GM19463 (cell line): ENCODE results near the gene CELA2A.
"Not testable (repeated sequence)": the region's sequence is repeated elsewhere in the genome, so short reads cannot be mapped to it uniquely, and the experiment has no call there.

ENCODE experiments used
- ATAC-seq: cut with Tn5 transposase; IDR thresholded peaks from one replicate; pipeline ENCODE4 v1.9.1; 2021; ENCODE audit warnings: mild to moderate bottlenecking, moderate library complexity; ENCODE audit not compliant: unreplicated experiment

Gene CELA2A

GRCh38 chr1:15466955-15467625 is 10.6 kb downstream of the CELA2A start:
- ATAC-seq, result not testable (repeated sequence)

DNA sequence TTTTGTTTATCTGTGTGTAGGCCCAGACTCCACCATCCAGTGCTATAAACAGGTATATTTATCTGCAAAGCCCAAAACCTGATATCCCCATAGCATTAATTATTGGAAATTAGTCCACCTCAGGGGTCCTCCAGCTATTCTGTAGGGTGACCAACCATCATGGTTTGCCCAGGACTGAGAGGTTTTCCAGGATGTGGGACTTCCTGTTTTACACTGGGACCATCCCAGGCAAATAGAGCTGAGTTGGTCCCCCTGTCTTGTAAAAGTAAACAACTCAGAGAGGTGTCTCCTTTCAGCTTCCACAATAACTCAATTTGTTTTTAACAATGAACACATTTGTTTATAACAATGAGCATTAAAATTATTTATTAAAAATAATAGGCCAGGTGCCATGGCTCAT is 11.6 kb downstream of the CELA2A start:
- no peak for ATAC-seq

DNA sequence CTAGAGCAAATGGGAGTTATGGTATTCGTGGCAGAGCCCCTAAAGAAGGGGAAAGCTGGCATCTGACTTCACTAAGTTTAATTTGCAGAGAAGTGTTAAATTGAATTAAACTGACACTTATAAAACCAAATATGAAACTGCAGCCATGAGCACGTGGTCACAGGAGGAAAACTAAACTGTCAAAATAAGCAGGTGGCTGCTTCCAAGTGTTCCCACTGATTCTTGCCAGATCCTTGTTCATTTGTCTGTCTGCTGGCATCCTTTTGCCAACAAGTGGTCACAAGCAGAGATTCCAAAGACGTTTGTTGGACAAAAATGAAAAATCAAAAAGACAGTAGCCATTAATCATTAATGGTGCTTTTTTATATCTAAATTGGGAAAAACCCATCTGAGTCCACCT is 12.8 kb downstream of the CELA2A start:
- no peak for ATAC-seq

DNA sequence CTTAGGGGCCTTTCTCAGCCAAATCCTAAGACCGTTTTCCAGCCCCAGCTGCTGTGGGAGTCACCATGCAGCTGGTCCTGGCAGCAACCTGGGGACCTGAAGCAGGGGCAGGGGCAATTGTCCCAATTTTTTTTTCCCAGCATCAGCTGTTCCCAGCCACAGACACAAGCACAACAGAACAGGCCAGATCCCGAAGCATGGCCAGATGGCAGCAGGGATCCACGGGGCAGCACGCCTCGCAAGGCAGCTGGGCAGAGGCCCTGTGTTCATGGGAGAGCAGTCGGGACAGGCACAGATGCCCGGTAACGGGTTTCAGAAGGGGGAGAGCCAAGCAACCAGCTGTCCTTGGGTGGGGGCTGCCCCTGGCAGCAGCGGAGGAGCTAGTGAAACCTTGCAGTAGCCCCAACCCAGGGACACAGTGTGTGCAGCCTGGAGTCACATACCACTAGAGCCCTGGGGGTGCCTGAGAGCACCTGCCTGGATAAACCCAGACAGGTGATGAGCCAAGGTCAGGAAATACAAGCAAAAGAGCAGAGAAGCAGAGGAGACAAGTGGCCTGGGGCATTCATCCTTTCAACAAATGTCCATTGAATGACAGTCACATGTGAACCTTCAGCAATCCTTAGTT is 13.4 kb downstream of the CELA2A start:
- ATAC-seq, result not testable (repeated sequence)

DNA sequence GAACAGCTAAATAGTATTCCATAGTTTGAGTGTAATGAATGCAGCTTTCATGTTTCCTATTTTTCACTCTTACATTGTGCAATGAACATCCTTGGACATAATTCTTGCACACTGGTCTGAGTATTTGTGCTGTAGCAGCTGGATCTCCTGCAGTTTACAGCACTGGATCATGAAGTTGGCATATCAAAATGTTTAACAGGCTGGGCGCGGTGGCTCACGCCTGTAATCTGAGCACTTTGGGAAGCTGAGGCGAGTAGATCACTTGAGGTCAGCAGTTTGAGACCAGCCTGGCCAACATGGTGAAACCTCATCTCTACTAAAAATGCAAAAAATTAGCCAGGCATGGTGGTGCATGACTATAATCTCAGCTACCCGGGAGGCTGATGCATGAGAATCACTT is 14.5 kb downstream of the CELA2A start:
- ATAC-seq, result not testable (repeated sequence)

DNA sequence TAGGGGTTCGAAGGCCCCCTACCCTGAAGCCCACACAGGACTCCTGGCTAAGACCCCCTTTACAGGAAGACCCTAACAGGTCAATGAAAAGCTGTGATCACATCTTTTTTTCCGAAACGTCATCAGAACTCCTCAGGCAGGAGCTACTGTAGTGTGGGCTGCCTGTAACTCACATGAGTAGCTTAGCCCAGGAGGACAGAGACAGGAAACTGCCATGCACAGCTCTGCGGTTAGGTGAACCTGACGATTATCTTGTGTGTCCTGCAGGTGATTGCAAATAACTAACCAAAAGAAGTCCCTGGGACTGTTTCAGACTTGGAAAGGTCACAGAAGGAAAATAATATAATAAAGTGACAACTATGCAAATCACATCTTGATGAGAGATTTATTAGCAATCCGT is 15.2 kb downstream of the CELA2A start:
- not testable (repeated sequence) for ATAC-seq

GRCh38 chr1:15472587-15472986 is 16.1 kb downstream of the CELA2A start:
- no peak for ATAC-seq

DNA sequence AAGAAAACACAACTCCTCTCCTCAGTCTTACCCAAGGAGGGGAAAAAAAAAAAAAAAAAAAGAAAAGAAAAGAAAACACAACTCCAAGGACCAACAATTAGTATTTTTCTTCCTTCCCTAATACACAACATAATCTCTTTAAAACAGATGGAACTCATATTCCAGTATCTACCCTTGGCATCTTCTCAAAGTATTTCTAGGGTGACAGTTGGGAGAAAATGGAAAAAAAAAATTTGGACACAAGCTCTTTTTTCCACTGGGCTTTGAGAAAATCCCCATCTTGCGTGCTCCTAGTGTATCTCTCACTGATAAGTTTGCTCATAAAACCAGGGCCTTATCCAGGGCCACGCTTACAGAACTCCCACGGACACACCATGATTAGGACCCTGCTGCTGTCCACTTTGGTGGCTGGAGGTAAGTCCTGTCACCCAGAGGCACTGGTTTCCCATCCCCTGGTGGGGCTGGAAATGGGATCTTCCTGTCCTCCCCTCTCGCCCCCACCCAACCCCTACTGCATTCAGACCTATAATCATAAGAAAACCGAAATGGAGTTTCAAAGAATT is 19.3 kb downstream of the CELA2A start, which contains the start of gene CELA2B:
Gene CELA2B (plus strand): TSS at position 353 of the 563 bp plus-strand sequence. CDS start 22 bp downstream, at position 375.
- no peak for ATAC-seq

DNA sequence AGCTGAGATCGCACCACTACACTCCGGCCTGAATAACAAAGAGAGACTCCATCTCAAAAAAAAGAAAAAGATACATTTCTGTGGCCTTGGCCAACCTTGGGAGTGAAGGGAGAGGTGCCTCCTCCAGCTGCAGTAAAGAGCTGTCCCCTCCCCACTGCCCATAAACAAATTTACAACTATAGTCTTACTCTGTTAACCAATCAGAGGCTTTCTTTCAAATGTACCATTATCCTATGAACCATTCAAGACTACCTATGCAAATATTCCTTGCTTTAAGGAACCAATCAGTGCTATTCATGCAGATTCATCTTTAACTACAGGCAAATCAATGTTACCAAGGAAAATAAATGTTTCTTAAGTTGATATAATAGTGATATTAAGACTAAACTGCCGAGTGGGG is 20.4 kb downstream of the CELA2A start:
- ATAC-seq, result no peak

DNA sequence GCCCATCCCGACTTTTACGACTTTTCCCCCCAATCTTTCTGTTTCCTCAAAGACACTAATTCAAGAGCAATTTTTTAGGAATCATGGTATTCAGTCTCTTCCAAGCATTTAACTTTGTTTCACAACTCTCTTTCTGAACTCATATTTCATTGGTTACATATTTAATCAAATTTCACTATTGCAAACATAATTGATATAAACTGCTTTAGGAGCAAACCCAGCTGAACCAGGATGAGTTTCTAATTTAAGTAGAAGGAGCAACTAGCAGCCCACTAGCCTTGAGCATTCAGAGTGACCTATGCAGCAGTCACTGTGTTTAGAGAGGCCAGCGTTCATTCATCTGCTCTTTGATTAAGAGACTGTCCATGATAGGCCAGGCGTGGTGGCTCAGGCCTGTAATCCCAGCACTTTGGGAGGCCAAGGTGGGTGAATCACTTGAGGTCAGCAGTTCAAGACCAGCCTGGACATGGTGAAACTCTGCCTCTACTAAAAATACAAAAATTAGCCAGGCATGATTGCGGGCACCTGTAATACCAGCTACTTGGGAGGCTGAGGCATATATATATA is 21.2 kb downstream of the CELA2A start:
- ATAC-seq, result no peak

DNA sequence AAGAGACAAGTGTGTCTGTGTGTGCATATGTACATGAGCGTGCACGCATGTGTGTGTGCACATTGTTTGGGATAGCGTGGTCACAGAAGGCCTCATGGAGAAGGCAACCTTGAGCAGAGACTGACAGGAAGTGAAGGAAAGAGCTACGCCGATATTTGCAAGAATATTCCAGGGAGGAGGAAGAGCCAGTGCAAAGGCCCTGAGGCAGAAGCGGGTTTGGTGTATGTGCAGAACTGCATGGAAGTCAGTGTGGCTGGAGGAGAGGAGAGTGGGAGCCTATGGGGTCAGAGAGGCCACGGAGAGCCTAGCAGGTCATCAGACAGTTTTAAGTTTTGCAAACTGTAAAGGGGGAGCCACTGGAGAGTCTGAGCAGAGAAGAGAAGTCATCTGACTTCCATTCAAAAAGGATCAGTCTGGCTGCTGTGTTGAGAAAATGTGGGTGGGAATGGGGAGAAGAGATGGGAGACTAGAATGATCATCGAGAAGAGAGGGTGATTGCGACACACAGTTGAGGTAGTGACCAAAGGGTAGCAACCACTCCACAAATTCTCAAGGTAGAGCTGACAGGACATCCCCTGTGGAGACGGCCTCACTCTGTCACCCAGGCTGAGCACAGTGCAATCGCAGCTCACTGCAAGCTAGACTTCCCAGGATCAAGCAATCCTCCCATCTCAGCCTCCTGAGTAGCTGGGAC is 23.3 kb downstream of the CELA2A start:
- no peak for ATAC-seq

DNA sequence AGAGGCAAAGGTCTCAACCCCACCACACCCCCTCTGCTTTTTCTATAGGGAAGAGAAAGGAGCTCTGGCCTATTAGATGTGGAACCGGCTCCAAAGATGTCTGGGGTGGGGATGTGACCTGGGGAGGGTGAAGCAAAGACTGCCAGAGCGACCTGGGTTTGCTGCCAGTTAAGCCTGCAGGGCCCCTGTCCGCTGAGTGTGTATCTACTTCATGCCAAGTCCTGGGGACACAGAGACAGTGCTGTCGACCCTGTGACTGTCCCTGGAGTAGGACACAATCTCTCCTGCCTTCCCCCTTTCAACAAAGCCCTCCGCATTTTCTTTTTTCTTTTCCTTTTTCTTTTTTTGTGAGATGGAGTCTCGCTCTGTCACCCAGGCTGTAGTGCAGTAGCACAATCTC is 25.9 kb downstream of the CELA2A start:
- ATAC-seq, result not testable (repeated sequence)

DNA sequence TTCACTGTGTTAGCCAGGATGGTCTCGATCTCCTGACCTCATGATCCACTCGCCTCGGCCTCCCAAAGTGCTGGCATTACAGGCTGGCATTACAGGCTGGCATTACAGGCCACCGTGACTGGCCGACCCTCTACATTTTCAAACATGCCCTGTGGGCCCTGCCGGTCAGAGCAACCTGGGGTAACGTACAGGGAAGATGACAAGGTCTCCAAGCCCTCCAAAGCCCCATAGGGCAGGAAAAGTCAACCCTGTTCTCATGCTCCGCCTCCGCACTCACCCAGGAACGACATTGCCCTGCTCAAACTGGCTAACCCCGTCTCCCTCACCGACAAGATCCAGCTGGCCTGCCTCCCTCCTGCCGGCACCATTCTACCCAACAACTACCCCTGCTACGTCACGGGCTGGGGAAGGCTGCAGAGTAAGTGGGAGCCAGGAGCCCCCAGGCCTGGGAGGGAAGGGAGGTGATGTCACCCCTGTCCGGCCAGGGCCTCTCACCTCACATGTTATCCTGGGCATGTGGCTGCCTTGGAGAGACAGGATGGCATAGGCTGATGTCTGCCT is 26.5 kb downstream of the CELA2A start:
- ATAC-seq, result not testable (repeated sequence)

DNA sequence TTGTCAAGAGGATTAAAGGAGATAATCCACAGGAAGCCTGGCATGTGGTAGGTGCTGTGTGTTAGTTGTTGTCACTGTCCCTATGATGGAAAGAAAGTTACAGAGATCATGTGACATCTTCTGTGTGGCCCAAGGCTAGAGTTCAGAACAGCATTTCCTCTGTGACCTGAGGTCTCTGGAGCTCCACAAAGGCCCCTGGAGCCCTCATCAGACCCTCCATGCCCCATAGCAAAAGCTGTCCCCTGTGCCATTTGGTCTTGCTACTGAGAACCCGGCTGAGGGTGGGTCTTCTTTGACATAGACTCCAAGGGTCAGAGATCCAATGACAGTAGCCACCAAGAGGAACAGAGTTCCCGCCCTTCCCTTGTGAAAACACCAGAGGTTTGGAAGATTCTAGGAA is 27.4 kb downstream of the CELA2A start:
- ATAC-seq, result no peak

DNA sequence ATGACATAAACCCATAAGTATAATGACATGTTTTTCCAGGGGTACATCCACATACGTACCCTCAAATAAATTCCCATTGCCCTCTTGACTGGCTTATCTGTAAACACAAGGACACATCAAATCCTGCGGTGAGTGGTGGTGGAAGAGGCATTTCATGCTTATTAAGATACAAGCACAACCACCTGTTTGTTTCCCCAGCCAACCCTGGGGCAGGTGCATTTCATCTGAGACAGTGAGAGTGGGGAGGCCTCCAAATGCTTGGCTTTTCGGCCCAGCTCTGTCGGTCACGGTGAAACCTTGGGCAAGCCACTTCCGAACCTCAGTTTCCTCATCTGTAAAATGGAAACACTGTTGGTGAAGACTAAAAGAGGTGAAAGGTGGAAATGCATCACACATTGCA is 27.9 kb downstream of the CELA2A start:
- ATAC-seq, result not testable (repeated sequence)

DNA sequence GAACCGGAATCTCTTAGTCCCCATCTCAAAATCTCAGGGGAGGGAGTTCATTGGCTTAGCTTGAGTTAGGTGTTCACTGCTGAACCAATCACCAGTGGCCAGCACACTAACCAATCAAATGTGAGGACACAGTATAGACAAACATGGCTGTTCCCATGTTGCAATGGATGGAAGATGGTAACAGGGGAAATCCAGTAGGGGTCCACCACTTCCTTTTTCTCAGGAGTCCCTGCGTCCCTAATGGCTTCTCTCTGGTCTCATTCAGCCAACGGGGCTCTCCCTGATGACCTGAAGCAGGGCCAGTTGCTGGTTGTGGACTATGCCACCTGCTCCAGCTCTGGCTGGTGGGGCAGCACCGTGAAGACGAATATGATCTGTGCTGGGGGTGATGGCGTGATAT is 29.1 kb downstream of the CELA2A start:
- ATAC-seq, result no peak

DNA sequence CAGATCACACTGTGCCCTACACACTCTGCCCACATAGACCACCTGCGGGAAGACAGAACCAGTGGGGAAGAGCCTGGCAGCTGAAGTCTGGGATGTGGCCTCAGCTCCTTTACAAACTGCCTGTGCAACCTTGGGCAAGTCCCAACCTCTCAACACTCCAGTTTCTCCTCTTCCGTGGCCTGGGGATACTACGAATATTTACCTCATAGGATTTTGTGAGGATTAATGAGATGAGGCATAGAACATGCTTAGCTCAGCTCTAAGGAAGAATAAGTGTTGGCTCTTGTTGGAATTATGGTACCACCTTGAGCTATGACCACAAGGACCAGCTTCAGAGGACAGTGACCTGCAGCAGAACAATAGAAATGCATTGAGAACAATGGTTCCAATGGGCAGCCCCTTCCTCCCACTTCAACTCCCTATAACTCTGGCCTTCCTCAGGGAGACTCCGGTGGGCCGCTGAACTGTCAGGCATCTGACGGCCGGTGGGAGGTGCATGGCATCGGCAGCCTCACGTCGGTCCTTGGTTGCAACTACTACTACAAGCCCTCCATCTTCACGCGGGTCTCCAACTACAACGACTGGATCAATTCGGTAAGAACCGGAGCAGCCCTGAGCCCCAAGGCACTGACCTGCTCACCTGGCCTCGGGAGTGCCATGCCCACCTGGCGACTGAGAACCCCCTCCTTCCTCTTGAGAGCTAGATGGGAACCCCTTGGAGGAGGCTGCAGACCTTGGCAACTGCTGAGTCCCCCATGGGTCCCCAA is 30.5 kb downstream of the CELA2A start:
- ATAC-seq, result not testable (repeated sequence)

- no peak for ATAC-seq
Observed at GRCh38 chr1:15488371-15488770, 31.8 kb downstream of the CELA2A start.

DNA sequence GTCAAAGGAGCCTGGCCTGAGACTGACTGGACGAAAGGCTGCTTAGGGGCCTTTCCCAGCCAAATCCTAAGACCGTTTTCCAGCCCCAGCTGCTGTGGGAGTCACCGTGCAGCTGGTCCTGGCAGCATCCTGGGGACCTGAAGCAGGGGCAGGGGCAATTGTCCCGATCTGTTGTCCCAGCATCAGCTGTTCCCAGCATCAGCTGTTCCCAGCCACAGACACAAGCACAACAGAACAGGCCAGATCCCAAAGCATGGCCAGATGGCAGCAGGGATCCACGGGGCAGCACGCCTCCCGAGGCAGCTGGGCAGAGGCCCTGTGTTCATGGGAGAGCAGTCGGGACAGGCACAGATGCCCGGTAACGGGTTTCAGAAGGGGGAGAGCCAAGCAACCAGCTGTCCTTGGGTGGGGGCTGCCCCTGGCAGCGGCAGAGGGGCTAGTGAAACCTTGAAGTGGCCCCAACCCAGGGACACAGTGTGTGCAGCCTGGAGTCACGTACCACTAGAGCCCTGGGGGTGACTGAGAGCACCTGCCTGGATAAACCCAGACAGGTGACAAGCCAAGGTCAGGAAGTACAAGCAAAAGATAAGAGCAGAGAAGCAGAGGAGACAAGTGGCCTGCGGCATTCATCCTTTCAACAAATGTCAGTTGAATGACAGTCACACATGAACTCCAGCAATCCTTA is 32.7 kb downstream of the CELA2A start:
- ATAC-seq, result no peak

DNA sequence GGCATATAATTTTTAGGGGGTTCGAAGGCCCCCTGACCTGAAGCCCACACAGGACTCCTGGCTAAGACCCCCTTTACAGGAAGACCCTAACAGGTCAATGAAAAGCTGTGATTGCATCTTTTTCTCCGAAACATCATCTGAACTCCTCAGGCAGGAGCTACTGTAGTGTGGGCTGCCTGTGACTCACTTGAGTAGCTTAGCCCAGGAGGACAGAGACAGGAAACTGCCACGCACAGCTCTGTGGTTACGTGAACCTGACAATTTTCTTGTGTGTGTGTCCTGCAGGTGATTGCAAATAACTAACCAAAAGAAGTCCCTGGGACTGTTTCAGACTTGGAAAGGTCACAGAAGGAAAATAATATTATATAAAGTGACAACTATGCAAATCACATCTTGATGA is 34.5 kb downstream of the CELA2A start:
- ATAC-seq, result not testable (repeated sequence)
